ENCODE results near the gene TENM4.

TENM4 gene

DNA sequence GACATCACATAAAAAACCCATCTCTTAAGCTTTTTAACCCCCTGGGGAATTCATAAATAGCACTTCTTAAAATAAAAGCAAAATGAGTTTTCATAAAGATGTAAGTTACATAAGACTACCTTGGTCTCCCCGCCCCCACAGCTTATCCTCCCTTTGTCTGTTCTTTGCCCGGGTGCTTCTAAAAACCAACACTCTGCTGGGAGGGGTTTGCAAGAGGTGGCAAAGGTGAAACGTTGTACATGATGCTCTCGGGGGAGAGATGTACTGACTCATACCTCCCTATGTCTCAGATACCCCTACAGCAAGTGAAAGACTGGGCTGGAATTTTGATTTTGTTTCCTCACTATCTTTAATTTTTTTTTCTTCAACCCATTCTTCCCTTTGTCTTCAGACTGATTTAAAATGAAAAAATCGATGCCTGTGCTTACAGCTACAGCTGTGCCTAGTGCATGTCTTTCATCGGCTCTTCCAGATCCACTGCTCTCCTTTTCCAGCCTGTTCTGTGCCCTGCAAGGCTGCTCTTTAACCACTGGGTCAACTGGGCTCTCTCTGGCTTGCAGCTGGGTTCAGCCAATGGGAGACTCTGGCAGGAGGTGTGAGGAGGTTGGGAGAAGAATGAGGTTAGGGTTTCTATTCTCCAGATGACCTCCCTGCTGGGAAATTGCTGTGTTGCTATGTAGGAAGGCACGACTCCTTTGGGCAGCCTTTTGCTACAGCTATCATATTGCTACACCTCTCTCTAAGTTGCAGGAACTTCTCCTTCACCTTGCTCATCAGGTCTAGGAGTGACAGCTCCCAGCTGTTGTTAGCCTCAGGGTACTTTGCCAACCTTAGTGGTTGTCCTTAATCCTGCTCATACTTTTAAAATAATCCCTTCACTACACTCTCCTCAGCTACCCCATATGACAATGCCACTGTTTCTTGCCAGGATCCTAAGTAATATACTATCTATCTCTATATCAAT lies 266.5 kb downstream of the TENM4 start:
- DNase-seq (ENCODE audit: low read depth) = no peak

- DNase-seq (ENCODE audit: low read depth) = peak; percentile 58
Measured at GRCh38 chr11:79173615-79174014, 267.2 kb downstream of the TENM4 start.

GRCh38 chr11:79170321-79170720 lies 270.5 kb downstream of the TENM4 start:
- DNase-seq (ENCODE audit: low read depth) = no peak

DNA sequence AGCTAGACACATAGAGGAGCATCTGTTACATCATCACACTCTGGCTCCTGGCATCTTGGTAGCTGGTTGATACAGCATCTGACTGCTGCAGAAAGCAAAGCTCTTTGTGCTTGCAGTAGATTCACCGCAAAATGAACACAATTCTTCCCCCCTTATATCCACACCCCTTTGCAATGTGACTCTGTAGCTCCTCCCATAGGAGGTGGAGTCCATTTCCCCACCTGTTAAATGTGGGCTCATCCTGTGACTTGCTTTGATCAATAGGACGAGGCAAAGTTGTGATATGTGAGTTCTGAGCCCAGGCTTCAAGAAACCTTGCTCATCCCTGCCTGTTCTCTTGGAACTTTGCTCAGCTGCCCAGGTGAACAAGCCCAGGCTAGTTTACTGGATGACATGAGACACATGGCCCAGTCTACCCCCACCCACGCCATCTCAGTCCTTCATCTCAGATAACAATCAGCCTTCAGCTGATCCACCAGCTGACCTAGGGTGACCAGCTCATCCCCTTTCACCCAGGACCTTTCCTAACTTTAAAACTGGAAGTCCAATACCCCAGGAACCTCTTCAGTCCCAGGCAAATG lies 272.2 kb downstream of the TENM4 start:
- no peak for DNase-seq (ENCODE audit: low read depth)

GRCh38 chr11:79167510-79168188 lies 273.2 kb downstream of the TENM4 start:
- no peak for DNase-seq (ENCODE audit: low read depth)

GRCh38 chr11:79165908-79166307 lies 274.9 kb downstream of the TENM4 start:
- DNase-seq (ENCODE audit: low read depth) = no peak

- no peak for DNase-seq (ENCODE audit: low read depth)
Measured at GRCh38 chr11:79160791-79161403, 279.9 kb downstream of the TENM4 start.

DNA sequence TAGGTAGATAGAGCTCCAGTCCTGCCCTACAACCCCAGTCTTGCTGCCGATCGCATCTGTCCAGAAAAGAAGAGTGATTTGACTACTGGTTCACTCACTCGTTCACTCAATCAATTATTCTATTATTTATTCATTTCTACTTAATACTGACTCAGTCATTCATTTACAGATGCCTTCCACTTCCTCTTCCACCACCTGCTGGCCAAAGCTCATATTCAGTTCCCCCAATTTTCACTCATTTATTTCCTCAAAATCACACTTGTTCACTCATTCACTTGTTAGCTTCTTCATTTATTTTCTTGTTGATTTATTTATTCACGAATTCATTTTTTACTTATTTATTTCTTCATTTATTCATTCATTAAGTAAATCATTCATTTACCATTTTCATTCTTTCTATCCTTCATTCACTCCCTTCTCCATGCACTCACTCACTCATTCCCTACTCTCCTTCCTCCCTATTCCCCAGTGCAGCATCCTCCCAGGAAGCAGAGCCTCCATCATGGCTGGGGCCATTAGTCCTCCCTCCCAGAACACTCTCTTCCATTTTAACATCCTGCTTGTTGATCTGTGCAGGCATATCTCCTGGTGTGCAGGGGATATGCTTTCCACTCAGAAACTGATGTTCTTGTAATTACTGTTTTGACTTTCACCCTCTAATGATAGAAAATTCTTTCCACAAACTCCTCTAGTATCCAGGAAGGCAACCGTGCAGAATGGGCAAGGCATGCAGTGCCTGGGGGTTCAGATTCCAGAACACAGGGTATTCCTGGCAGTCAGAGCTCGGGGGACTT lies 281.0 kb downstream of the TENM4 start:
- no peak for DNase-seq (ENCODE audit: low read depth)

DNA sequence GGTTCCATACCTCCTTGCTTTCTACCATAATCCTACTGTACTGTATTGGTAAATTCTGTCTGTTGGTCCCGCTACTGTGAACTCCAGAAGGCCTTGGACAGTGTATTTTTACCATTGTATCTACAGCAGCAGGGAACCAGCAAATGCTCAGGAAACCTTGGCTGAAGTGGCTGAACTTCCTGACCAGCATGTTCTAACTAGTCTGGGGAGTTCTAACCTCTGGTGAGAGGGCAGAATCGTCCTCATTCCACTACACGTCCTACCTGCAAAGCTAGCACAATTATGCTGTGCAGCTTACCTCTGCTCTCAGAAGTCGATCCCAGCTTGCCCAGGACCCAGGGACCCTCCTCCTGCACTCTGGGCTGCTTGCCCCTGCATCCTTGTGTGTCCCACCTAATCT lies 283.1 kb downstream of the TENM4 start:
- no peak for DNase-seq (ENCODE audit: low read depth)

DNA sequence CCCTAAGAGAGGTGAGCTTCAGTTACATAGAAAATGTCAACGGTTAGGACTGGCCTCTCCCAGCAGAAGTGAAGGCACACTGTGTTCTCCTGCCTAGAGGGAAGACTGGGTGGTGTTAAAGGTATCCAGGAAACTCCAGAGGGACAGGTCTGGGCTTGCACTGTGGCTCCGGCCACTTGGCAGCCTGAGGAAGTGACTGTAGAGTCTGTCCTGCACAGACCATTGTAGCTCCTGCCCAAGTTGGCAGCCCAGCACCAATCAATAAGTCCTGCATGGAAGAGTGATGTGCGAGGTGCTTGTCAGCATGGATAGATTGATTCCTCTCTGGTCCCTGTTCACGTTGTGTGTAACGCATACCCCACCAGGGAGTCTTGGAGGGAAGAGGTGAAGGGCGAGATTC lies 284.8 kb downstream of the TENM4 start:
- DNase-seq (ENCODE audit: low read depth) = no peak

- DNase-seq (ENCODE audit: low read depth) = no peak
Measured at GRCh38 chr11:79155237-79155636, 285.6 kb downstream of the TENM4 start.

DNA sequence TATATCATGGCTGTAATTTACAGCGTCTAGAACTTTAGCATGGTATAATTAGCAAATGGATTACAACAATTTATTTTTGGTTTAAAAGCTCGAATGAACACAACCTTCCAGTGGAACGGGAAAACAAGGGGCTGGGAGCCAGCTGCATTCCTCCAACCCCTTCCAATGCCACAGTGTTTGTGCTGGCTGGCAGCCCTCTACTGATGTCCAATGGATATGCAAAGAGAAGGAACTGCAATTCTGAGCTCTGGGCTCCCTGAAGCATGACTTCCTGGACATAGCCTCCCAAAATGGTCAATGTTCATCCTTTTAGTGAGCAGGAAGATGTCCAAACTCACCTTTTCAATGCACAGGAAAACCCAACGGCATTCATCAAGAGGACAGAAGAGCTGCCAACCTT lies 288.3 kb downstream of the TENM4 start:
- DNase-seq (ENCODE audit: low read depth) = no peak

GRCh38 chr11:79151396-79151795 lies 289.4 kb downstream of the TENM4 start:
- no peak for DNase-seq (ENCODE audit: low read depth)

GRCh38 chr11:79150966-79151365 lies 289.9 kb downstream of the TENM4 start:
- DNase-seq (ENCODE audit: low read depth) = no peak

- DNase-seq (ENCODE audit: low read depth) = no peak
Measured at GRCh38 chr11:79150320-79150719, 290.5 kb downstream of the TENM4 start.

DNA sequence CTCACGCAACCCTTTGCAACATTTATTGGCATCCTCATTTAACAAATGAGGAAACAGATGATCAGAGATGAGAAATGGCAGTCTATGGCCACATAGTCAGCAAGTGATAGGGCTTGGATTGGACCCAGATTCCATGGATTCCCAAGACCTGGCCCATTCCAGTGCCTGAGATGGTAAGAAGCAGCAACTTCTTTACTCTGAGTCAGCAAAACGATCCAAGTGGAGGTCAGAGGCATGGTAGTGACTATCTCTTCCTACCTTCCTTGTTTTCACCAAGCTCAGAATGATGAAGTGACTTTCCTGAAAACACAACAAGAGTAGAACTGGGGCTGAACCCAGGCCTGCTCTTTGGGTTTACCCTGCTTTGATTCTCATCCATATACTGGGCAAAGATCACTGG lies 293.1 kb downstream of the TENM4 start:
- DNase-seq (ENCODE audit: low read depth) = no peak

DNA sequence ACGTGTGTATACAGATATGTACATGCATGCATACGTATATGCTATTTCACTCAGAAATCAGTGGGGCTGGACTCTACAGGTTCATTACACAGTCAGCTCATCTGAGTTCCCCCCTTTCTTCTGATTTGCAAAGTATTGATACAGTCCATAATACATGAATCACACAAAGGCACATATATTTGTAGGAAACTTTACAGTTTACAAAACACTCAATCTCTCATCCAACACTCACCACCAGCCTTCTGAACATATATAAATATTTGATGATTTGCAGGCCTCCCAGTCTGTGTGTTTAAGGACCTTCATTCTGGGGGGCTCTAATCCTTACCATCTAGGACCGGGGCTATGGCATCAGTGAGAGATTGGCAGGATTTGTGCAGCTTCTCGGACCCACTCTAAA lies 293.8 kb downstream of the TENM4 start:
- DNase-seq (ENCODE audit: low read depth) = no peak

DNA sequence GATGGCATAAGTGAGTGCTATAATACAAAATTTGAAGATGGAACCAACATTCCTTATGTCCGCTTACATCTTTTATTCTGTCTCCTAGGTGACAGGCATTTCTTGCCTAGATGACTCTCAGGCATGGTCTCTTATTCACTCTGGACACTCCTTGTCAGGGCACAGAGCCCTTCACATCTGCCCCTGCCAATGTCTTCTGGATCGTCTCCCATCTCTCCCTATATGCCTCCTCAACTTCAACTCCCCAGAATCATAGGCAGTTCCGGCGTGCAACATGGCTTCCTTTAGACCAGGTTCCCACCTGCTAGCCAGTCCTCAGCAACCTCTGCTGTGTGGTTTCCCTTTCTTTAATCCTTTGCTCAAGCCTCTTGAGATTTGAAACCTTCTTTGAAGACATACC lies 300.9 kb downstream of the TENM4 start:
- no peak for DNase-seq (ENCODE audit: low read depth)

DNA sequence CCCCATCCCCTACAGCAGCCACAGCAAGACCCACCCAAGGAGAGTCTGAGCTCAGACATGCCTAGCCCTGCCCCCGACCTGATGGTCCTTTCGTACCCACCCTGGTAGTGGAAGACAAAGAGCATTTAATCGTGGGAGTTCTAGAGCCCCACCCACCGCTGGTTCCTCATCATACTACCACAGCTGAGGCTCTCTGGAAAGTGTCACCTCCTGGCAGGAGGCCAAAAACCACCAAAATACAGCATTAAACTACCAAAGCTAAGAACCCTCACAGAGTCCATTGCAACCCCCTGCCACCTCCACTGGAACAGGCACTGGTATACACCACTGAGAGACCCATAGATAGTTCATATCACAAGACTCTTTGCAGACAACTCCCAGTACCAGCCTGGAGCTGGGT lies 311.1 kb downstream of the TENM4 start:
- DNase-seq (ENCODE audit: low read depth) = no peak

DNA sequence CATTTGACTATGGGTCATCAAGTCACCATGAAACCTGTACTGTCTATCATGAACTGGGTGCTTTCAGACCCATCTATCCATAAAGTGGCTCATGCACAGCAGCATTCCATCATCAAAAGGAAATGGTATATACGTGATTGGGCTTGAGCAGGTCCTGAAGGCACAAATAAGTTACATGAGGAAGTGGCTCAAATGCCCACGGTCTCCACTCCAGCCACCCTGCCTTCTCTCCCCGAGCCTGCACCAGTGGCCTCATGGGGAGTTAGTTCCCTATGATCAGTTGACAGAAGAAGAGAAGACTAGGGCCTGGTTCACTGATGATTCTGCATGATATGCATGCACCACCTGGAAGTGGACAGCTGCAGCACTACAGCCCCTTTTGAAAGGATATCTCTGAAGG lies 312.5 kb downstream of the TENM4 start:
- no peak for DNase-seq (ENCODE audit: low read depth)

DNA sequence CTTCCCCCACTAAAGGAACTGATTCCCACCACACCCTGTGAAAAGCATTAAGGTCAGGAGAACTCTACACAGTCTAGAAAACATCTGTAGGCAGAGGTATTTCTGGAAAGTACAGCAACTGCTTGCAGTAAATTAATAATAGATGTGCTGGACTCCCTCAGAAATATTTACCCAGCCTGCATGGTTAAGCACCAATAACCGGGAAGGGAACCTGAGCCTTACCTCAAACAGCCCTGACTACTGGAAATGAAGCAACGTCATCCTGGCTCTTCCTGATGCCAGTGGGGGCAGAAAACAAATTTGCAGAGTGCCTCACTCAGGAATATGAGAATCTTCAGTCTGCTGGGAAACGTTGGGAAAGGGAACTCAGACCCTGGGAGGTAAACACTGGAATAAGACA lies 318.1 kb downstream of the TENM4 start:
- no peak for DNase-seq (ENCODE audit: low read depth)

DNA sequence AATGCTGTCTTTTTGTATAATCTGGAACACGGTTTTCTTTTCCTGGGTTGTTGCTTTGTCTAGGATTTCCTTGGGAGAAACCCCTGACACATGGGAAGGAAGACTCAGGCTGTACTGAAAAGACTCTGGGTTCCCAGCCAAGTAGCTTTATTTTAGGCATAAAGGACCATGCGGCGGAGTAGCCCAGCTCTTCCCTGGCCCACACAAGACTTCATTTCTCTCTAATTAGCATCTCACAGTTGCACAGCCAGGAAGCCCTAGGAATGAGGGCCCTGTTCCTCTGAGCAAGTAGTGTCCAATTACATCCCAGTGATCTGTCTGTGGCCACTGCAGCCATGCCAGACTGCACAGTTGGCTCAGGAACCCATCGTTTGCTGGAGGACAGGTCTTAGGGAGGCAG lies 319.5 kb downstream of the TENM4 start:
- DNase-seq (ENCODE audit: low read depth) = no peak
